SW480 (cell line): ENCODE data around the gene ELL.

Experiments used
- DNase-seq: peaks from one replicate; pipeline ENCODE4 v3.0.0-alpha.2; 2016; ENCODE audit warnings: low spot score

ELL gene

DNA sequence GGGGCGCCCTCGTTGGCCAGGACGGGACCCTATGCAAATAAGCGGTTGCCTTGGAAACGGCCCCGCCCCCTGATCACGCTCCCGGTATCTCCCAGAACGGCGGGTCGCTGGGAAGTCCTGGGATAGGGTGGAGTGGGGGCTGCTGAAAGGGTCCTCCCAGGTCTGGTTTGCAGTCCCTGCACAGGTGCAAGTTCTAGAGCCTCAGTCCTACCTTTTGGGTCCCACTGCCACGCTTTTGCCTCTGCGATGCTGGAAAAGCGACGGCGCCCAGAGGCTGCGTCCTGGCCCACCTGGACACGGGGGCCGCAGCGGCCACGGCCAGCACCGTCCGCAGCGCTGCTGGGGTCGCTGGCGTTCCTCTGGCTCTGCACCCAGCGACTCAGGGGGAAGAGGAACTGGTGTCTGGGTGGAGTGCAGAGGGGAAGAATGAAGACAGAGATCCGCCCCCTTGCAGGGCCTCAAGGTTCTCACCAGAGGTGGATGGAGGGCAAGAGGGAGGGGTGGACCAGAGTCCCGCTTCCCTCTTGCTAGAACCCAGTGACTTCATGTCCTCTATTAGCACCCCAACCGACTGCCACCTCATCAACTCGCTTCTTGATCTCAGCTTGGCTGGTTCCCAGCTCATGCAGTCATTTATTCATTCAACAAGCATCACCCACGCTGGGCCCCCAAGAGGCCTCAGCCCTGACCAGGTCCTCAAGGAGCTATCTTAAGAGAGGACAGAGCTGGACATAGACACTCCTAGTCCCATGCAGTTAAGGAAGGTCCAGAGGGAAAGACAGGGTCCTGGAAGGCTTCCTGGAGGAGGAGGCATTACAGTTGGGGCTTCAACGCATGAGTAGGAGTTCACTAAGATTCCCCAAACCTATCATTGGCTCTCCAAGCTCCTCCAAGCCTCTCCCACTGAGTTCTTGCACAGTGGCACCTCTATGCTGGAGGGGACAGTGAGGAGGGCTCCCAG lies 124.3 kb downstream of the ELL start, which contains the start of gene LRRC25:
Gene LRRC25 (minus strand): TSS at position 381 of the 961 bp plus-strand sequence. CDS start 659 bp downstream, outside the sequence.
- DNase-seq = no peak

DNA sequence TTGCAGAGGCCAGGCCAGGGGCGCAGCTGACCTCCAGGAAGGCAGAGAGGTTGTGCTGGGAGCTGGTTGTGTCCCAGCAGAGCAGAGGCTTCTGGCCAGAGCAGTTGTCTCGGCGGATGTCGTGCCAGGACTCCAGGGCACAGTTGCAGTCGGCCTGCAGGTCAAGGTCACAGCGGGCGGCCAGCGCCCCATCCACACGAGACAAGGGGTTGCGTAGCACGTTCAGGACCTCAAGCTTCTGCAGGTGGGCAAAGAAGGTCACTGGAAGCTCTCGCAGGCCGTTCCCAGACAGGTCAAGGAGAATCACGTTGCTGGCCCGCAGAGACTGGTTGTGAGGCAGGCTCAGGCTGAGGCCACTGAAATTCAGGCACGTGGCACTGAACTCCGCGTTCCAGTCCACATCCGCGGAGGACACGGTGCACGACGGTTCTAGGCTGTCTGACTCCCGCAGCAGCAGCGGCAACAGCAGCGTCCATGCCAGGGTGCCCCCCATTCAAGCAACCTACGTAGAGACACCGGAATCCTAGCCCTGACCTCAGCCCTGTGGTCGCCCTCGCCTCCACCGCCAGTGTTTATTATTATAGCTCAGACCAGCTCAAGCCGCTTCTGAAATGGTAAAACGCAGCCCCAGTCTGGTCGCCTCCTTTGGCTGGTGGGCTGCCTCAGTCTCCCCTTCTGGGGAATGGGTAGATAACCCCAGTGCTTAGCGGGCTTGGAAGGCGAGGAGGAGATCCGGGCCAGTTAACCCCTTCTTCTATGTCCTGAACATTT lies 125.2 kb downstream of the ELL start:
- no peak for DNase-seq

DNA sequence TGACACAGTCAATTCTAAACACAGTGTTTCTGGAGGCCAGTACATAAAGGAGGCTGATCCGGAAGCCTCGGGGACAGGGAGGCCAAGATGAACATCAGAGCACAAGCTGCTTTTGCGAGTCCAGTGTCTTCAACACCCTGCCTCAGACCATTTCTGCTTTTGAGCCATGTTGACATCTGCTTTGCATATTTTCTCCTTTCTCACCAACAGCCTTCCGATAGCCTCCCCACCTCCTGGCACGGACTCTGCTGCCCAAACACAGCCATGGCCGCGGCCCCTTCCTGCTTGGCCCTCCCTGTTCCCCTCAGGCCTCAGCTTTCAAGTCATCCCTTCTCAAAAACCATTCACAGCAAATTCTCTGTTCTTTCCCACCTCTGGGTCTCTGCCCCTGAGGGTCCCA lies 128.0 kb downstream of the ELL start:
- DNase-seq = no peak

DNA sequence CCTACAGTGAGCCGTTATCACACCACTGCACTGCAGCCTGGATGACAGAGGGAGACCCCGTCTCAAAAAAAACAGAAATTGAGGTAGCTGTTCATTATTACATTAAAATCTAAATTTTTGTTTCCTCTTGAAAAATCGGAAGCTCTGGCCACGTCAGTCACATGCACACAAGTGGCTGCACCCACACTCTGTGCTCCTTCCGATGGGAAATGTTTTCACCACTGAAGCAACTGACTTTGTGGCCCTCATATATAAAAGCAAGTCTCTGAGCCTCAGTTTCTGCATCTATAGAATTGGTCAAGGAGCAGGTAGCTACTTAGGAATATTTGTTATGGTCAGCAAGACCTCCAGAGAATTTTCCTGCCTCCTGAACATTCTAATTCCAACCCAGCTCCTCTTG lies 128.9 kb downstream of the ELL start:
- no peak for DNase-seq
